Suprapubic skin (tissue), 3 donors: Measurements from ENCODE around the gene NOTCH2NLA.
"Not testable (repeated sequence)": the region's sequence is repeated elsewhere in the genome, so short reads cannot be mapped to it uniquely, and the experiment has no call there.

Experiments used
- EP300 ChIP-seq: sonication (generic); formaldehyde crosslinking; IDR thresholded peaks from one replicate; pipeline ENCODE4 v1.6.1; 2017; ENCODE audit warnings: antibody characterized with exemption
- TF ChIP-seq, protein P1 (sequence below), 2 donors: fragments of 200-600 bp in 1 of 2; fragments of 450-650 bp in 1 of 2; sonication (generic) in 1 of 2; IDR thresholded peaks; one replicate each; pipeline ENCODE4 v1.5.1; 2016 to 2019; ENCODE audit warnings: antibody characterized with exemption in 2 of 2, mild to moderate bottlenecking in 1 of 2, moderate library complexity in 1 of 2

DNA sequence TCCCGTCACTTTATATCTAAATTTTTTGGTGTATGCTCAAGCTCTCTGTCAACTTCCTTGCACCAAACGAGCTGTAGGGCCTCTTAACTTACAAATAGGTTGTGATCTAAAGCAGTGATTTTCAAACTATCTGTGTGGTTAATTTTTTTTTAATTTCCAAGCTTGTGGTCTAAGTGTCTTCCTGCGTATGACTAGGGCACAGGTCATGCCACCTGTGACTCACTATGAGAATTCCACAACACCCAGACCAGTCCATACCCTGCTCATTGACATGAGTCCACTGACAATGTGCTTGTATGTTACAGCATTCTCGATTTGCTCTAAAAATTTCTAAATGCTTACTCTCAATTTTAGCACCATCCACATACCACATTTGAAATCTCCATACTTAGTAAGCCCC is 19.8 kb upstream of the NOTCH2NLA start:
- TF ChIP-seq, protein P1, sequence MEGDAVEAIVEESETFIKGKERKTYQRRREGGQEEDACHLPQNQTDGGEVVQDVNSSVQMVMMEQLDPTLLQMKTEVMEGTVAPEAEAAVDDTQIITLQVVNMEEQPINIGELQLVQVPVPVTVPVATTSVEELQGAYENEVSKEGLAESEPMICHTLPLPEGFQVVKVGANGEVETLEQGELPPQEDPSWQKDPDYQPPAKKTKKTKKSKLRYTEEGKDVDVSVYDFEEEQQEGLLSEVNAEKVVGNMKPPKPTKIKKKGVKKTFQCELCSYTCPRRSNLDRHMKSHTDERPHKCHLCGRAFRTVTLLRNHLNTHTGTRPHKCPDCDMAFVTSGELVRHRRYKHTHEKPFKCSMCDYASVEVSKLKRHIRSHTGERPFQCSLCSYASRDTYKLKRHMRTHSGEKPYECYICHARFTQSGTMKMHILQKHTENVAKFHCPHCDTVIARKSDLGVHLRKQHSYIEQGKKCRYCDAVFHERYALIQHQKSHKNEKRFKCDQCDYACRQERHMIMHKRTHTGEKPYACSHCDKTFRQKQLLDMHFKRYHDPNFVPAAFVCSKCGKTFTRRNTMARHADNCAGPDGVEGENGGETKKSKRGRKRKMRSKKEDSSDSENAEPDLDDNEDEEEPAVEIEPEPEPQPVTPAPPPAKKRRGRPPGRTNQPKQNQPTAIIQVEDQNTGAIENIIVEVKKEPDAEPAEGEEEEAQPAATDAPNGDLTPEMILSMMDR (IDR thresholded peaks at IDR 0.05), result not testable (repeated sequence)
- TF ChIP-seq EP300, result not testable (repeated sequence)
